C4-2B (cell line): ENCODE data around the gene WHAMM.
"Not testable (repeated sequence)": the region's sequence is repeated elsewhere in the genome, so short reads cannot be mapped to it uniquely, and the experiment has no call there.

Experiments
- H3K27ac ChIP-seq: fragments of 450-650 bp; 2 replicates; pipeline ENCODE4 v1.5.1; 2017
- ZFX ChIP-seq: fragments of 450-650 bp; IDR thresholded peaks from 2 replicates; pipeline ENCODE4 v1.6.1; 2017
- TF ChIP-seq, protein P1 (sequence below): fragments of 450-650 bp; conservative IDR thresholded peaks from 2 replicates; pipeline ENCODE4 v1.5.1; 2017; ENCODE audit warnings: mild to moderate bottlenecking

WHAMM gene

DNA sequence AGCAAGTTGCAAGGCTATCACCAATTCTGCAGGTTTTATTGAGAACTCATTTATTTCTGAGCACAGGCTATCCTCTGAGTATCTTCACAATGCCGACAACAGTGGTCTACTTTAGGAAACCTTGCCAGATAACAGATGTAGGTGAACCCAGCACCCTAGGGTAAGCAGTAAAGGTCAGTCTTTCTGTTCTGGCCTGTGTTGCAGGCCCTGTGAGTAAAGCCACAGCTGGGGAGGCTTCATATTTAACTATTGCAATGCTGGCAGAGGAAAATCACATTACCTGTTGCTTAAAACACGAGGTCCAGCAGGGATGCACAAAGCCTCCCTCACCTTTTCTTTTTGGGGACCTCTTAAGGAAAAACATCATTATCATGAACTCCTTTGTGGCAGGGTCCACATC is 55.5 kb downstream of the WHAMM start:
- no peak overlapping the region for H3K27ac ChIP-seq
- TF ChIP-seq, protein P1, sequence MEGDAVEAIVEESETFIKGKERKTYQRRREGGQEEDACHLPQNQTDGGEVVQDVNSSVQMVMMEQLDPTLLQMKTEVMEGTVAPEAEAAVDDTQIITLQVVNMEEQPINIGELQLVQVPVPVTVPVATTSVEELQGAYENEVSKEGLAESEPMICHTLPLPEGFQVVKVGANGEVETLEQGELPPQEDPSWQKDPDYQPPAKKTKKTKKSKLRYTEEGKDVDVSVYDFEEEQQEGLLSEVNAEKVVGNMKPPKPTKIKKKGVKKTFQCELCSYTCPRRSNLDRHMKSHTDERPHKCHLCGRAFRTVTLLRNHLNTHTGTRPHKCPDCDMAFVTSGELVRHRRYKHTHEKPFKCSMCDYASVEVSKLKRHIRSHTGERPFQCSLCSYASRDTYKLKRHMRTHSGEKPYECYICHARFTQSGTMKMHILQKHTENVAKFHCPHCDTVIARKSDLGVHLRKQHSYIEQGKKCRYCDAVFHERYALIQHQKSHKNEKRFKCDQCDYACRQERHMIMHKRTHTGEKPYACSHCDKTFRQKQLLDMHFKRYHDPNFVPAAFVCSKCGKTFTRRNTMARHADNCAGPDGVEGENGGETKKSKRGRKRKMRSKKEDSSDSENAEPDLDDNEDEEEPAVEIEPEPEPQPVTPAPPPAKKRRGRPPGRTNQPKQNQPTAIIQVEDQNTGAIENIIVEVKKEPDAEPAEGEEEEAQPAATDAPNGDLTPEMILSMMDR, result no peak
- no peak for TF ChIP-seq ZFX

DNA sequence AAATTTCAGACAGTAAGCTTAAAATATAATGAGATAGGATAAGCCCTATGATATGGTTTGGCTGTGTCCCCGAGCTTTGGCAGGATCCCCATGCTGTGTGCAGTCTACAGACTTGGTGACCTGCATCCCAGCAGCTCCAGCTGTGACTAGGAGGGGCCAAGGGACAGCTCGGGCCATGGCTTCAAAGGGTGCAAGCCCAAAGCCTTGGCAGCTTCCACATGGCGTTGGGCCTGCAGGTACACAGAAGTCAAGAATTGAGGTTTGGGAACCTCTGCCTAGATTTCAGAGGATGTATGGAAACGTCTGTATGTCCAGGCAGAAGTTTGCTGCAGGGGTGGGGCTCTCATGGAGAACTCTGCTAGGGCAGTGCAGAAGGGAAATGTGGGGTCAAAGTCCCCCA is 56.2 kb downstream of the WHAMM start:
- not testable (repeated sequence) for H3K27ac ChIP-seq

DNA sequence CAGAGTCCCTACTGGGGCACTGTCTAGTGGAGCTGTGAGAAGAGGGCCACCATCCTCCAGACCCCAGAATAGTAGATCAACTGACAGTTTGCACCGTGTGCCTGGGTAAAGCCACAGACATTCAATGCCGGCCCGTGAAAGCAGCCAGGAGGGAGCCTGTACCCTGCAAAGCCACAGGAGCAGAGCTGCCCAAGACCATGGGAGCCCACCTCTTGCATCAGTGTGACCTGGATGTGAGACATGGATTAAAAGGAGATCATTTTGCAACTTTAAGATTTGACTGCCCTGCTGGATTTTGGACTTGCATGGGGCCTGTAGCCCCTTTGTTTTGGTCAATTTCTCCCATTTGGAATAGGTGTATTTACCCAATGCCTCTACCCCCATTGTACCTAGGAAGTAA is 56.6 kb downstream of the WHAMM start:
- not testable (repeated sequence) for H3K27ac ChIP-seq

DNA sequence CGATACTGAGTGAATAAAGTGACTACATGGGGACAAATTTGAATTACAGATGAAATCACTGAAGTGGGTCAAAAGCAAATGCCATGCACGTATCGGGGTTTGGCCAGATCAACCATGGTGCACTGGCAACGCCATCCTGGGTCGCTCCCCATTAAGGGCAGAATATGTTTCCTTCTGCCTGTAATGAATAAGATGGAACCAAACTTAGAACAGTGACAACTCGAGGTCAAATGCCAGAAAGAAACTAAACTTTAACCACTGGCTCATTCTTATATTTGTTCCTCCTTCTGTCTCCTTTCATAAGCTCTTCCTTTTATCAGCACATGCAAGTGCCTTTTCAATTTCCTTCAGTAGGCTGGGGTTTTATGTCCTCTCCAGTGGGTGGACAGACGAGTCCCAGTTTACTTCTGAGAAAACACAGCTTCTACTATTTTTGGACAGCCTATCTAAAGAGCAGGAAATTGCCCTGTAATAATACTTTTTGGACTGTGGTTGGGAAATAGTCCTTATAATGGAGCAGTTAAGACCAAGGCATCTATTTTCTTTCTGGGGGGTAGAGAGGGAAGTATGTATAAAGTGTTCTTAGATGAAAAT is 61.4 kb downstream of the WHAMM start:
- TF ChIP-seq ZFX, result no peak
- TF ChIP-seq, protein P1, result no peak
- H3K27ac ChIP-seq, result no peak overlapping the region

DNA sequence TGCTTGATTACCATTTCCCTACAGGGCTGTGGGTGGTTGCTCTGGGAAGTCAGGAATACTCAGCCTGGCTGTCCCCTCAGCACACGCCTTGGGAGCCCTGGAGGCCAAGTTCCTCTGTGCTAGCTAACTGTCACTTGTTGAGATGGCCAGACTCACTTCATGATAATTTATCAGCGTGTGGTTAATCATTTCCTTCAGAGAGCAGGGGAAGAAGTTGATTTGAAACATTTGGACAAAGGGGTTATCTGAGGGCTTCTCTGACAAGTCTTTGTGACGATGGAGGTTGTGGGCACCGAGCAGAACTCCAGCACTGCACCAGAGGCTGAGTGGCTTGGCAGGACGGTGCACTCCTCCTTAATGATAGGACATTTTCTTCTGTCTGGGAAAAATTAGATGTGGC is 61.9 kb downstream of the WHAMM start:
- TF ChIP-seq, protein P1, result no peak
- TF ChIP-seq ZFX, result no peak
- H3K27ac ChIP-seq, result no peak overlapping the region

DNA sequence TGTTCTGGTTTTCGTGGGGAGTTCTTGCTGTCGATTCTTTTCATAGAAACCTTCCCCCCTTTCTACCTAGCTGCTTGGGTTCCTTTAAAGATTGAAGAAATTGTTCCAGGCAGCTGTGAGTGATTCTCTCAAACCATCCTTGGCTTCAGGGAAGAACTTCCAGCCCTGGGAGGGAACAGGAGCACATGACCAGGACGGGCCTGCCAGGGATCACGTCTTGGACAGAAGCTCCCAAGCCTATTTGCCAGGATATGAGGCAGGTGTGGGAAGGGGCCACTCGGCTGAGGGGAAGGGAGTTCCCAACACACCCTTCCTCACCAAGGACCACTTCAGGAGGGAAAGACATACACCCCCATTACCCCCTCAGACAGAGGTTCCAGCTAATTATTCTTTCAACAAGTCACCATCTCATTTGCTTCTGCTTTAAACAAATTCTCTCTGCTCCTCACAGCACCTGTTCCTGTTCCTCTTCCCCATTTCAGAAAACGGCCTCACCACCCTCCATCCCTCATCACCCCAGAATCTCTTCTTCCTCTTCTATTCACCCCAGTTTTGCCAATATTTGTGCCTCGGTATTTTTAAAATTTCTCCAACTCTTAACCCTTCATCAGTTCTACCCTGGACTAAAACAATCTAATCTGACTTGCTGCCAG is 62.5 kb downstream of the WHAMM start:
- no peak overlapping the region for H3K27ac ChIP-seq
- no peak for TF ChIP-seq ZFX
- TF ChIP-seq, protein P1, result no peak

DNA sequence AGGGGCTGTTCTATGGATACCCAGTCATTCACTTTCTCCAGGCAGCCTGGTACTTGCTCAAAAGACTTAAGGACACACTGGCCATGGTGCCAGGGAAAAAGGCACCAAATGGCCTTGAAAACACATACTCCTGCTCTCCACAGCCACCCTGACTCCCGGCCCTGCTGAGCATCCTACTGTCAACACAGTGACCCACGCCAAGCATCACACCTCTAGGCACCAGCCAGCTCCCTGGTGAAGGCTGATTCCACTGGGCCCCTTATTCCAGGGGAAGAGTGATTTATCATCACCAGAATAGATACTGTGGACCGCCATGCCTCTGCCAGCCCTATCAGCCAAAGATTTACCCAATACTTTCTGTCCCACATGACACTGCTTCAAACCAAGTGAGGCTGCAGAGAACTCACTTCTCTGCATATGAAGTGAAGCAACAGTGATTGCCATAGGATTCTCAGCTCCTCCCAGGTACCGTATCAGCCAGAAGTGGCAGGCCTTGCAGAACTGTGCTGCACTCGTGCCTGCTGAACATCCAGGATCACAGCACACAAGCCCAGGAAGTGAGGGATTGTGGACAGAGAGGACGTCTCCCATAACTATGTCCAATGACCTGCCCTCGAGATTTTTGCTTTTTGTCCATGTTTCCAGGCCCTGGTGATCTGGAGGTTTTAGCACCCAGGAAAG is 63.7 kb downstream of the WHAMM start:
- H3K27ac ChIP-seq, result no peak overlapping the region
- TF ChIP-seq ZFX, result no peak

DNA sequence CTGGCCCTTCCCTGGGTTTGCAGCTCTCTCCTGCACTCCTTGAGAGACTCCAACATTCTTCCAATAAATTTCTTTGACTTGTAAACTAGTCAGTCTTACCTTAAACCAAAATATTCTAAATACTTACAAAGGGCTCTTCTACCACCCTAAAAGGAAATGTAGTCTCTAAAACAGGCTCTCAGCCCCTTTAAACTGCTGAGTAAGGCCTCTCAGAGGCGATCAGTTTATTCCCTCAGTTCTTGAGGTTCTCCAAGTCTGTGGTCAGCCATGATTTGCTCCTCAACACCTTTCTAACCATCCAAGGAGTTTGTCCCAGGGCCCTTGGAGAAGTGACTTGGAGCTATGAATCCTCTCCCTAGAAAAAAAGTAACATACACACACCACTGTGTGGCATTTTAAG is 64.8 kb downstream of the WHAMM start:
- no peak for TF ChIP-seq ZFX
- TF ChIP-seq, protein P1, result no peak
- no peak overlapping the region for H3K27ac ChIP-seq

DNA sequence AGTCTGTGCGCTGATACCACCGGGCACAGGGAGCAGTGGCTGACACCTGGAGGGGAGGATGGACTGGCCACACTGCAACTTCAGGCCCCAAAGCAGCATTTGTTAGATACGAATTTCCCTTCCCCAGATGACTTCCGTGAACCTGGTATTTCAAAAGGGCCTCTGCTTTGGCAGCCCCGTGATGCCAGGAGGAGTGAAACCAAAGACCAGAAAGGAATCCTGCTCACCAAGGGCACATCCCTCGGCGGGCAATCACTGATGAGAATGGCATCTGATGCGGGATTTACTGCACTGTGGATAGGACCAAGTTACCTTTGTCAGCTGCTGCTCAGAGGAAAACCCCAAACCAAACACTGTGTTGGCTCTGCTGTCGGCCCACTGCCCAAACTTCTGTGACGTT is 65.5 kb downstream of the WHAMM start:
- no peak overlapping the region for H3K27ac ChIP-seq
- TF ChIP-seq ZFX, result no peak
- TF ChIP-seq, protein P1, result no peak
